WTC11 (cell line): ENCODE data around the gene MYH14. TPM values are rescaled to one million over a fixed set of nuclear protein-coding genes. Genes with fewer than 3 reads are reported as not detected.
A peak's percentile ranks its signal among the peaks of the same experiment; 100 is the strongest.

ENCODE experiments used
- ATAC-seq: fragments of 200-7000 bp; cut with Tn5 transposase; 2 replicates; pipeline ENCODE4 v1.10.0; 2021; ENCODE audit warnings: mild to moderate bottlenecking, moderate library complexity
- CTCF ChIA-PET: fragments of 300-600 bp; sonication (Branson Sonifier 250); formaldehyde crosslinking; loops from one replicate; lab custom pipeline; 2021; ENCODE audit warnings: antibody characterized with exemption; lab: Charles Lee
- POLR2A ChIA-PET: fragments of 350-600 bp; sonication (Branson Sonifier 250); formaldehyde crosslinking; loops from one replicate; lab custom pipeline; 2021; ENCODE audit warnings: antibody characterized with exemption; lab: Charles Lee
- DNase-seq: peaks from one replicate; pipeline ENCODE4 v3.0.0; 2021; ENCODE audit warnings: low spot score
- H3K27ac Mint-ChIP-seq: 2 replicates; pipeline ENCODE4 v1.8.0; 2021; ENCODE audit warnings: mixed read lengths
- H3K27me3 Mint-ChIP-seq: 2 replicates; pipeline ENCODE4 v1.8.0; 2021; ENCODE audit warnings: low read depth, mild to moderate bottlenecking, moderate library complexity, mixed read lengths
- H3K36me3 Mint-ChIP-seq: 2 replicates; pipeline ENCODE4 v1.8.0; 2021; ENCODE audit warnings: mixed read lengths
- H3K4me1 Mint-ChIP-seq: 2 replicates; pipeline ENCODE4 v1.8.0; 2022; ENCODE audit warnings: mixed read lengths
- H3K4me3 Mint-ChIP-seq: 2 replicates; pipeline ENCODE4 v1.8.0; 2021; ENCODE audit warnings: mild to moderate bottlenecking, moderate library complexity, mixed read lengths
- H3K9me3 Mint-ChIP-seq: 2 replicates; pipeline ENCODE4 v1.8.0; 2021; ENCODE audit warnings: mixed read lengths
- ATF3 ChIP-seq: sonication (generic); formaldehyde crosslinking; conservative IDR thresholded peaks from 2 replicates; pipeline ENCODE4 v1.8.1; 2022; ENCODE audit warnings: mild to moderate bottlenecking, missing genetic modification reagents
- FOXP1 ChIP-seq: sonication (generic); formaldehyde crosslinking; IDR thresholded peaks from 2 replicates; pipeline ENCODE4 v1.8.0; 2022; ENCODE audit warnings: missing genetic modification reagents, mild to moderate bottlenecking, moderate library complexity, borderline replicate concordance
- GABPB1 ChIP-seq: sonication (generic); formaldehyde crosslinking; IDR thresholded peaks from 2 replicates; pipeline ENCODE4 v1.8.1; 2023; ENCODE audit warnings: mild to moderate bottlenecking, missing genetic modification reagents
- KAT7 ChIP-seq: sonication (generic); formaldehyde crosslinking; IDR thresholded peaks from 2 replicates; pipeline ENCODE4 v1.8.1; 2023; ENCODE audit warnings: missing genetic modification reagents, mild to moderate bottlenecking, borderline replicate concordance
- MAX ChIP-seq: sonication (generic); formaldehyde crosslinking; IDR thresholded peaks from 2 replicates; pipeline ENCODE4 v1.8.0; 2022; ENCODE audit warnings: mild to moderate bottlenecking, missing genetic modification reagents
- MLX ChIP-seq: sonication (generic); formaldehyde crosslinking; IDR thresholded peaks from 2 replicates; pipeline ENCODE4 v1.8.1; 2023; ENCODE audit warnings: mild to moderate bottlenecking, missing genetic modification reagents, moderate library complexity
- NR2C2 ChIP-seq: sonication (generic); formaldehyde crosslinking; IDR thresholded peaks from 2 replicates; pipeline ENCODE4 v1.8.0; 2022; ENCODE audit warnings: mild to moderate bottlenecking, missing genetic modification reagents
- SMAD3 ChIP-seq: sonication (generic); formaldehyde crosslinking; IDR thresholded peaks from 2 replicates; pipeline ENCODE4 v1.8.0; 2022; ENCODE audit warnings: missing genetic modification reagents, mild to moderate bottlenecking, borderline replicate concordance
- SOX15 ChIP-seq: fragments of 250-450 bp; sonication (Bioruptor Pico); IDR thresholded peaks from 2 replicates; pipeline ENCODE4 v1.9.0; 2021; ENCODE audit warnings: mild to moderate bottlenecking
- ZNF232 ChIP-seq: sonication (generic); formaldehyde crosslinking; IDR thresholded peaks from 2 replicates; pipeline ENCODE4 v1.8.0; 2022; ENCODE audit warnings: mild to moderate bottlenecking, missing genetic modification reagents
- ZNF263 ChIP-seq: sonication (generic); formaldehyde crosslinking; IDR thresholded peaks from 2 replicates; pipeline ENCODE4 v1.8.1; 2022; ENCODE audit warnings: low read depth, mild to moderate bottlenecking, moderate library complexity, missing genetic modification reagents
- ZNF396 ChIP-seq: fragments of 250-450 bp; sonication (Bioruptor Pico); IDR thresholded peaks from 2 replicates; pipeline ENCODE4 v1.8.0; 2021; ENCODE audit warnings: mild to moderate bottlenecking, moderate library complexity, borderline replicate concordance
- ZNF416 ChIP-seq: fragments of 250-450 bp; sonication (Bioruptor Pico); IDR thresholded peaks from 2 replicates; pipeline ENCODE4 v1.9.0; 2021; ENCODE audit warnings: mild to moderate bottlenecking, inconsistent platforms
- total RNA-seq: library from RNA; stranded (reverse); gene quantifications from 3 replicates; pipeline ENCODE4 v1.2.3, GENCODE V29; 2021
- TF ChIP-seq, protein P1 (sequence below): sonication (generic); formaldehyde crosslinking; IDR thresholded peaks from 2 replicates; pipeline ENCODE4 v1.8.1; 2023; ENCODE audit warnings: mild to moderate bottlenecking, missing genetic modification reagents, moderate library complexity
- TF ChIP-seq, protein P2 (sequence below): sonication (generic); formaldehyde crosslinking; IDR thresholded peaks from 2 replicates; pipeline ENCODE4 v1.8.1; 2023; ENCODE audit warnings: mild to moderate bottlenecking, missing genetic modification reagents, borderline replicate concordance
- TF ChIP-seq, protein P3 (sequence below): sonication (generic); formaldehyde crosslinking; IDR thresholded peaks from 2 replicates; pipeline ENCODE4 v1.8.0; 2022; ENCODE audit warnings: mild to moderate bottlenecking, missing genetic modification reagents
- TF ChIP-seq, protein P4 (sequence below): sonication (generic); formaldehyde crosslinking; IDR thresholded peaks from 2 replicates; pipeline ENCODE4 v1.8.1; 2023; ENCODE audit warnings: mild to moderate bottlenecking, missing genetic modification reagents
- TF ChIP-seq, protein P5 (sequence below): fragments of 250-450 bp; sonication (Bioruptor Pico); IDR thresholded peaks from 2 replicates; pipeline ENCODE4 v1.9.0; 2021; ENCODE audit warnings: moderate library complexity, mild to moderate bottlenecking, inconsistent platforms, borderline replicate concordance
- TF ChIP-seq, protein P6 (sequence below): sonication (generic); formaldehyde crosslinking; conservative IDR thresholded peaks from 2 replicates; pipeline ENCODE4 v1.8.1; 2023; ENCODE audit warnings: mild to moderate bottlenecking, low read depth, missing genetic modification reagents, moderate library complexity
- TF ChIP-seq, protein P7 (sequence below): fragments of 250-450 bp; sonication (Bioruptor Pico); IDR thresholded peaks from 2 replicates; pipeline ENCODE4 v1.8.0; 2021; ENCODE audit warnings: mild to moderate bottlenecking

Gene MYH14
- total RNA-seq, 1 experiment from 2014 or later, result 25.8 TPM

DNA sequence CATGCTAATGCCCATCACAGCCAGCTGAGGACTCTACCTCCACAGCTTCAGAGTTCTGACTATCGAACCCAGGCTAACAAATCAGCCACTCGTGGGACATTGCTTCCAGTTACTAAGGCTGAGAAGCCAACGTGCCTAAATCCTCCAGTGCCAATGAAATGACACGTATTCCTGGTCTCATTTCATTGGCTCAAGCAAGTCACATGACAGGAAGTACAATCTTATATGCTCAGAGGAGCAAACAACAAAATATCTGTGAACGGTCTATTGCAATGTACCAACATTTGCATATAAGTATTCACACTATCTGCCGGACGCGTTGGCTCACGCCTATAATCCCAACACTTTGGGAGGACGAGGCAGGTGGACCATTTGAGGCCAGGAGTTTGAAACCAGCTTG, 27.5 kb upstream of the MYH14 start:
- ATAC-seq (no peak), DNase-seq (no peak)
- H3K4me1 Mint-ChIP-seq, result no peaks in the 10 kb centered on the region; the same call in 1 of the 2 replicates
- peaks cover 8% of the 10 kb centered on the region for H3K27me3 Mint-ChIP-seq
- H3K36me3 Mint-ChIP-seq, result no peaks in the 10 kb centered on the region
- H3K4me3 Mint-ChIP-seq, result no peak overlapping the region
- peaks cover 18% of the 10 kb centered on the region for H3K9me3 Mint-ChIP-seq
- CTCF ChIA-PET, result no interaction called here
- no peak overlapping the region for H3K27ac Mint-ChIP-seq
- TF ChIP-seq ZNF232 (CRISPR knock-in tag), result no peak
- no peak for TF ChIP-seq ZNF263 (CRISPR knock-in tag)
- TF ChIP-seq ATF3 (CRISPR knock-in tag), result no peak
- TF ChIP-seq, protein P1, sequence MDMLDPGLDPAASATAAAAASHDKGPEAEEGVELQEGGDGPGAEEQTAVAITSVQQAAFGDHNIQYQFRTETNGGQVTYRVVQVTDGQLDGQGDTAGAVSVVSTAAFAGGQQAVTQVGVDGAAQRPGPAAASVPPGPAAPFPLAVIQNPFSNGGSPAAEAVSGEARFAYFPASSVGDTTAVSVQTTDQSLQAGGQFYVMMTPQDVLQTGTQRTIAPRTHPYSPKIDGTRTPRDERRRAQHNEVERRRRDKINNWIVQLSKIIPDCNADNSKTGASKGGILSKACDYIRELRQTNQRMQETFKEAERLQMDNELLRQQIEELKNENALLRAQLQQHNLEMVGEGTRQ (CRISPR knock-in tag), result peak; percentile 57
- no peak for TF ChIP-seq SMAD3 (CRISPR knock-in tag)
- TF ChIP-seq ZNF416 (CRISPR knock-in tag), result no peak
- TF ChIP-seq, protein P2, sequence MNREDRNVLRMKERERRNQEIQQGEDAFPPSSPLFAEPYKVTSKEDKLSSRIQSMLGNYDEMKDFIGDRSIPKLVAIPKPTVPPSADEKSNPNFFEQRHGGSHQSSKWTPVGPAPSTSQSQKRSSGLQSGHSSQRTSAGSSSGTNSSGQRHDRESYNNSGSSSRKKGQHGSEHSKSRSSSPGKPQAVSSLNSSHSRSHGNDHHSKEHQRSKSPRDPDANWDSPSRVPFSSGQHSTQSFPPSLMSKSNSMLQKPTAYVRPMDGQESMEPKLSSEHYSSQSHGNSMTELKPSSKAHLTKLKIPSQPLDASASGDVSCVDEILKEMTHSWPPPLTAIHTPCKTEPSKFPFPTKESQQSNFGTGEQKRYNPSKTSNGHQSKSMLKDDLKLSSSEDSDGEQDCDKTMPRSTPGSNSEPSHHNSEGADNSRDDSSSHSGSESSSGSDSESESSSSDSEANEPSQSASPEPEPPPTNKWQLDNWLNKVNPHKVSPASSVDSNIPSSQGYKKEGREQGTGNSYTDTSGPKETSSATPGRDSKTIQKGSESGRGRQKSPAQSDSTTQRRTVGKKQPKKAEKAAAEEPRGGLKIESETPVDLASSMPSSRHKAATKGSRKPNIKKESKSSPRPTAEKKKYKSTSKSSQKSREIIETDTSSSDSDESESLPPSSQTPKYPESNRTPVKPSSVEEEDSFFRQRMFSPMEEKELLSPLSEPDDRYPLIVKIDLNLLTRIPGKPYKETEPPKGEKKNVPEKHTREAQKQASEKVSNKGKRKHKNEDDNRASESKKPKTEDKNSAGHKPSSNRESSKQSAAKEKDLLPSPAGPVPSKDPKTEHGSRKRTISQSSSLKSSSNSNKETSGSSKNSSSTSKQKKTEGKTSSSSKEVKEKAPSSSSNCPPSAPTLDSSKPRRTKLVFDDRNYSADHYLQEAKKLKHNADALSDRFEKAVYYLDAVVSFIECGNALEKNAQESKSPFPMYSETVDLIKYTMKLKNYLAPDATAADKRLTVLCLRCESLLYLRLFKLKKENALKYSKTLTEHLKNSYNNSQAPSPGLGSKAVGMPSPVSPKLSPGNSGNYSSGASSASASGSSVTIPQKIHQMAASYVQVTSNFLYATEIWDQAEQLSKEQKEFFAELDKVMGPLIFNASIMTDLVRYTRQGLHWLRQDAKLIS (CRISPR knock-in tag), result no peak
- TF ChIP-seq SOX15 (CRISPR knock-in tag), result no peak
- no peak for TF ChIP-seq FOXP1 (CRISPR knock-in tag)
- no peak for TF ChIP-seq GABPB1
- TF ChIP-seq, protein P3, sequence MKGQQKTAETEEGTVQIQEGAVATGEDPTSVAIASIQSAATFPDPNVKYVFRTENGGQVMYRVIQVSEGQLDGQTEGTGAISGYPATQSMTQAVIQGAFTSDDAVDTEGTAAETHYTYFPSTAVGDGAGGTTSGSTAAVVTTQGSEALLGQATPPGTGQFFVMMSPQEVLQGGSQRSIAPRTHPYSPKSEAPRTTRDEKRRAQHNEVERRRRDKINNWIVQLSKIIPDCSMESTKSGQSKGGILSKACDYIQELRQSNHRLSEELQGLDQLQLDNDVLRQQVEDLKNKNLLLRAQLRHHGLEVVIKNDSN (CRISPR knock-in tag), result peak; percentile 47; the same call in 1 of the 2 replicates
- no peak for TF ChIP-seq MLX (CRISPR knock-in tag)
- POLR2A ChIA-PET, result no interaction called here

- DNase-seq (no peak), ATAC-seq (no peak)
- ChIA-PET CTCF (interaction anchor here (0.7 kb wide), 1 partner anchor 28 kb away, joined by 5 read pairs; no protein-coding TSS in a partner anchor), POLR2A (no interaction called here)
- Mint-ChIP-seq H3K4me3 (no peak overlapping the region), H3K27ac (no peak overlapping the region), H3K36me3 (no peaks in the 10 kb centered on the region), H3K9me3 (peaks cover 18% of the 10 kb centered on the region), H3K4me1 (no peaks in the 10 kb centered on the region; the same call in 1 of the 2 replicates), H3K27me3 (peaks cover 13% of the 10 kb centered on the region)
- TF ChIP-seq, protein P4, sequence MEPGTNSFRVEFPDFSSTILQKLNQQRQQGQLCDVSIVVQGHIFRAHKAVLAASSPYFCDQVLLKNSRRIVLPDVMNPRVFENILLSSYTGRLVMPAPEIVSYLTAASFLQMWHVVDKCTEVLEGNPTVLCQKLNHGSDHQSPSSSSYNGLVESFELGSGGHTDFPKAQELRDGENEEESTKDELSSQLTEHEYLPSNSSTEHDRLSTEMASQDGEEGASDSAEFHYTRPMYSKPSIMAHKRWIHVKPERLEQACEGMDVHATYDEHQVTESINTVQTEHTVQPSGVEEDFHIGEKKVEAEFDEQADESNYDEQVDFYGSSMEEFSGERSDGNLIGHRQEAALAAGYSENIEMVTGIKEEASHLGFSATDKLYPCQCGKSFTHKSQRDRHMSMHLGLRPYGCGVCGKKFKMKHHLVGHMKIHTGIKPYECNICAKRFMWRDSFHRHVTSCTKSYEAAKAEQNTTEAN (CRISPR knock-in tag), result no peak
- TF ChIP-seq, protein P5, sequence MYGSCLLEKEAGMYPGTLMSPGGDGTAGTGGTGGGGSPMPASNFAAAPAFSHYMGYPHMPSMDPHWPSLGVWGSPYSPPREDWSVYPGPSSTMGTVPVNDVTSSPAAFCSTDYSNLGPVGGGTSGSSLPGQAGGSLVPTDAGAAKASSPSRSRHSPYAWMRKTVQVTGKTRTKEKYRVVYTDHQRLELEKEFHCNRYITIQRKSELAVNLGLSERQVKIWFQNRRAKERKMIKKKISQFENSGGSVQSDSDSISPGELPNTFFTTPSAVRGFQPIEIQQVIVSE (CRISPR knock-in tag), result no peak
- TF ChIP-seq NR2C2 (CRISPR knock-in tag), result no peak
- no peak for TF ChIP-seq ZNF396 (CRISPR knock-in tag)
- TF ChIP-seq MAX (CRISPR knock-in tag), result no peak
- TF ChIP-seq, protein P6, sequence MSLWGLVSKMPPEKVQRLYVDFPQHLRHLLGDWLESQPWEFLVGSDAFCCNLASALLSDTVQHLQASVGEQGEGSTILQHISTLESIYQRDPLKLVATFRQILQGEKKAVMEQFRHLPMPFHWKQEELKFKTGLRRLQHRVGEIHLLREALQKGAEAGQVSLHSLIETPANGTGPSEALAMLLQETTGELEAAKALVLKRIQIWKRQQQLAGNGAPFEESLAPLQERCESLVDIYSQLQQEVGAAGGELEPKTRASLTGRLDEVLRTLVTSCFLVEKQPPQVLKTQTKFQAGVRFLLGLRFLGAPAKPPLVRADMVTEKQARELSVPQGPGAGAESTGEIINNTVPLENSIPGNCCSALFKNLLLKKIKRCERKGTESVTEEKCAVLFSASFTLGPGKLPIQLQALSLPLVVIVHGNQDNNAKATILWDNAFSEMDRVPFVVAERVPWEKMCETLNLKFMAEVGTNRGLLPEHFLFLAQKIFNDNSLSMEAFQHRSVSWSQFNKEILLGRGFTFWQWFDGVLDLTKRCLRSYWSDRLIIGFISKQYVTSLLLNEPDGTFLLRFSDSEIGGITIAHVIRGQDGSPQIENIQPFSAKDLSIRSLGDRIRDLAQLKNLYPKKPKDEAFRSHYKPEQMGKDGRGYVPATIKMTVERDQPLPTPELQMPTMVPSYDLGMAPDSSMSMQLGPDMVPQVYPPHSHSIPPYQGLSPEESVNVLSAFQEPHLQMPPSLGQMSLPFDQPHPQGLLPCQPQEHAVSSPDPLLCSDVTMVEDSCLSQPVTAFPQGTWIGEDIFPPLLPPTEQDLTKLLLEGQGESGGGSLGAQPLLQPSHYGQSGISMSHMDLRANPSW (CRISPR knock-in tag), result no peak
- no peak for TF ChIP-seq SOX15 (CRISPR knock-in tag)
- TF ChIP-seq, protein P7, sequence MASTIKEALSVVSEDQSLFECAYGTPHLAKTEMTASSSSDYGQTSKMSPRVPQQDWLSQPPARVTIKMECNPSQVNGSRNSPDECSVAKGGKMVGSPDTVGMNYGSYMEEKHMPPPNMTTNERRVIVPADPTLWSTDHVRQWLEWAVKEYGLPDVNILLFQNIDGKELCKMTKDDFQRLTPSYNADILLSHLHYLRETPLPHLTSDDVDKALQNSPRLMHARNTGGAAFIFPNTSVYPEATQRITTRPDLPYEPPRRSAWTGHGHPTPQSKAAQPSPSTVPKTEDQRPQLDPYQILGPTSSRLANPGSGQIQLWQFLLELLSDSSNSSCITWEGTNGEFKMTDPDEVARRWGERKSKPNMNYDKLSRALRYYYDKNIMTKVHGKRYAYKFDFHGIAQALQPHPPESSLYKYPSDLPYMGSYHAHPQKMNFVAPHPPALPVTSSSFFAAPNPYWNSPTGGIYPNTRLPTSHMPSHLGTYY (CRISPR knock-in tag), result no peak
- no peak for TF ChIP-seq GABPB1
- TF ChIP-seq KAT7 (CRISPR knock-in tag), result no peak
Observed at GRCh38 chr19:50176775-50177174, 26.6 kb upstream of the MYH14 start.
